HG03457 (cell line): ENCODE data around the gene TGIF2LX.
"Not testable (repeated sequence)": the region's sequence is repeated elsewhere in the genome, so short reads cannot be mapped to it uniquely, and the experiment has no call there.

Experiments used
- ATAC-seq: cut with Tn5 transposase; IDR thresholded peaks from one replicate; pipeline ENCODE4 v1.9.1; 2021; ENCODE audit warnings: moderate number of reproducible peaks; ENCODE audit not compliant: unreplicated experiment

Gene TGIF2LX

GRCh38 chrX:89921665-89922064 lies at the start of gene TGIF2LX:
Gene TGIF2LX, plus strand, starts transcription at chrX:89921908. Its CDS starts 178 bp downstream, at chrX:89922086.
- ATAC-seq = not testable (repeated sequence)

GRCh38 chrX:89922338-89922934 lies 728 bp downstream of the TGIF2LX start:
- ATAC-seq = not testable (repeated sequence)

GRCh38 chrX:89943077-89943476 lies 21.4 kb downstream of the TGIF2LX start:
- not testable (repeated sequence) for ATAC-seq

- ATAC-seq = not testable (repeated sequence)
These were observed 43.9 kb downstream of the TGIF2LX start for GRCh38 chrX:89965588-89965987.
